ENCODE results near the gene ACP7.
"Not testable (repeated sequence)": the region's sequence is repeated elsewhere in the genome, so short reads cannot be mapped to it uniquely, and the experiment has no call there.

The ACP7 gene

DNA sequence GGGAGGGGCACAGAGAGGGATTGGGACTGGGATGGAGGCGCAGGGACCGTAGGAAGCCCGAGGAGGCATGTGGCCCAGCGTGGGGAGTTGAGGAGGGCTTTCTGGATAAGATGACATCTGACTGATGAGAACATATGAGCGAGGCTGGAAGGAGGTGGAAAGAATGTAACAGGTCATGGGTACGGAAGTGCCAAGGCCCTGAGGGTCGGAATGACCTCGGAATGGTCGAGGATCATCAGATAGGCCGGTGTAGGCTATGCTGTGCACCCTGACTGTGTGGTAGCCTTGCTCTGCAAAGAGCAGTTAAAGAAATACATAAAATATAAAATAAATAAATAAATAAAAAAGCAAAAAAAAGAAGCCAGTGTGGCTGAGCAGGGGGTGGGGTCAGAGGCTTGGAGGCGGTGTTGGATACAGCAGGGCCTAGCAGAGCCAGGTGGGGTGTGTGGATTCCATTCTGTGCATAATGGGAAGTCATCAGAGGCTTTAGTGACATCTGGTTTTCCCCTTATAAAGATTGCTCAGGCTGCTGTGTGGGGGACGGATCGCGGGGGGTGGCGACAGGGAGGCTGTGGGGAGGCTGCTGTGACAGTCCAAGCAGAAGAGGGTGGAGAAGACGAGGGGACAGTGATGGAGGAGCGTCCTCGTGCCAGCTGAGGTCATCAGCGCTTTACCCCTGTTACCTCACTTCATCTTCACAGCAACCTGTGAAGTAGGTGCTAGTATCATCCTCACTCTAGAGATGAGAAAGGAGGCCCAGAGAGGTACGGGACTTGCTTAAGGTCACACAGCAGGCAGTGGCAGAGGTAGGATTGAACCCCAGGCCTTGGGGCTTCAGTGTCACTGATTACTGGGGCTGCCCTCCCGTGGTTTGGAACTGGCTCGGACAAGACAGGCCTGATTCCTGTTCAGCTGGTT is 46.4 kb downstream of the ACP7 start:
- no peak for DNase-seq (ENCODE audit: low read depth in 2 of 2)

DNA sequence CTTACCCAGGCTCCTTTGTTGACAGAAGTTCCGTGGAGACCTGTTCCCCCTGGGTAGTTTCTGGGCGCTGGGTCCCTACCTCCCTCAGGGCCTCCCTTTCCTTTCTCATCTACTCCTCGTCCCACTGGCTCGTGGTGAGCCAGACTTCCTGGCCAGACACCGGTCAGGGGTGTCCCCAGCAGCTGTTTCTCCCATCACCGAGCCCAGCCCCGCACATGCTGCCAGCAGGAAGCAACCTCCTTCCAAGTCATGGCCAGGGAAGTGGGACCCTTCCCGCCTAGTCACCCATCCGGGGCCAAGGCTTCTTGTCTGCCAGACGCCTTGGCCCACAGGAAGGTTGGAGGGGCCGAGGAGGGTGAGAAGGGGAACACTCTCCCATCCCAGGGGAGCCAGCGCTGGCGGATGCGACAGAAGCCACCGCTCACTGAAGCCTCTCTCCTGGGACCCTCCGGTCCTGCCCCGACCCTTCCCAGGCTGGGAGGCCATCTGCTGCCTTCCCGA is 47.1 kb downstream of the ACP7 start:
- no peak for DNase-seq (ENCODE audit: low read depth in 2 of 2)

DNA sequence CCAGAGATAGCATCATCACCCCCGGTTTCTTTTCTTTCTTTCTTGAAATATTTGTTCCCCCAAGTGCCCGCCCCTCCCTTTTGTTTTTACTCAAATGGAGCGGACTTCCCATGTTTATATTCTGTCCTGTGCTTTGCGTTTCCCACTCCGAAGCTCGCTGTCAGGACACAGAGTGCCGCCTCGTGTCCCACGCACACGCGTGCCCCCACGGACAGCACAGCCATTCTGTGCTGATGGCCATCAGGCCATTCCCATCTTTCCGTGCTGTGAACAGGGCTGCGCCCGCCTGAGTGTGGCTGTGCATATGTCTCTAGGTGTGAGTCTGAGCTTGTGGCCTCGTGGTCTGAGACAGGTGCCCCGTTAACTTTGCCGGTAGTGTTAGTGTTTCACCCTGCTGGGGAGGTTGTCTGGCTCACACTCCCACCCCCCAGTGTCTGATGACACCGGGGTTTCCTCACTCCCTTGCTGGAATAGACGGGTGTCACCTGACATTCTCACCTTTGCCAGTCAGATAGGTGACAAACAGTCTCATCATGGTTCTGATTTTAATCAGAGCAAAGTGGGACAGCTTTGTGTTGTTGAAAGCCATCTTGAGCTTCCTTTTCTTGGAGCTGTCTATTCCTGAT is 48.3 kb downstream of the ACP7 start:
- DNase-seq (ENCODE audit: low read depth in 2 of 2): no peak

DNA sequence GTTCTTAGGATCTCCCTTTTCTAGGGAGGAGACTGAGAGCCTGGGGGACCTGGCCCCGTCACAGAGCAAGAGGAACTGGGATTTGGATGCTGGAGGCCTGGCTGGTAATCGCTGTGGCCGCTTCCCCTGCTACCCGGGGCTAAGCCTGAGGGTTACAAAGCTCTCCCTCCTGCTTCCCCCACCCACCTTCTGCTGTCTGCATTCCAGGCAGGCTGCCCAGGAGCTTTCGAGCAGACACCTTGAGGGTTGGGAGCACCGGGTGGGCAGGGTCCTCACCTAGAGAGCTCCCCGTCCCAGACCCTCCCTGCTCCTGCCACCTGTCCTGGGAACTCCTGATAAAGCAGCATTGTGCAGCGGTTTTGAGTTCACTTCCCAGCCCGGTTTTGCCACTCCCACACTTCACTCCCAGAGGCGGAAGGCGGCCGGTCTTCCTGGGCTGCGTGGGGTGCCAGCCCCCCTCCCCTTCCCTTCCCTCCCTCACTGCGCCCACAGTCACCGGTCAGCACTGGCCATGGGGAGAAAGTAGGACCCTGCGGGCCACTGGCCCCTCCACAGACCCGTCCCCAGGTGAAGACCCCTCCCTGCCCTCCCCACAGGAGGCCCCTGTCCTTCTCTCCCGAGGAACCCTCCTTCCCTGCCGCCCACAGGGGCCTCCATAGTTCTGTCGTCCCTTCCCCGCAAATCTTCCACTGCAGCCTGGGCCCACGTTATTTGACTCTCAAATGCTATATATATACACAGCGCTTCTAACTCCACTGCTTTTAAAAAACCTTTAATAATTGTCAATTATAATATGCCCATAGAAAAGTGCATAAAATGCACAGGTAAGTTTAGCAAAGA is 49.5 kb downstream of the ACP7 start:
- DNase-seq (ENCODE audit: low read depth in 2 of 2): no peak

DNA sequence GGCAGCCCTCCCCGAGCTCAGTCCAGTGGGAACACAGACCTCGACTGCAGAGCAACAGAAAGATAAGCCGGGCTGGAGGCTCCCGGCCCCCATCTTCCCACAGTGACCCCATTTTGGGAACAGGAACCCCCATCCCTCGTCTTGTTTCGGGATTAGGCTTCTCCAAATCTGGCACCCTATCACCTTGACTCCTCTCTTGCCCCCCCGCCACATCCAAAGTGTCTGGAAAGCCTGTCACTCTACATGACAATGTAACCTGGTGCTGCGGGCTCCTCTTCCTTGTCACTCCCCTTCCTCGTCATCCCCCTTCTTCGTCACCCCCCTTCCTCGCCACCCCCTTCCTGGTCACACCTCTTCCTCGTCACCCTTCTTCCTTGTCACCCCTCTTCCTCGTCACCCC is 51.5 kb downstream of the ACP7 start:
- DNase-seq (ENCODE audit: low read depth in 2 of 2): no peak

DNA sequence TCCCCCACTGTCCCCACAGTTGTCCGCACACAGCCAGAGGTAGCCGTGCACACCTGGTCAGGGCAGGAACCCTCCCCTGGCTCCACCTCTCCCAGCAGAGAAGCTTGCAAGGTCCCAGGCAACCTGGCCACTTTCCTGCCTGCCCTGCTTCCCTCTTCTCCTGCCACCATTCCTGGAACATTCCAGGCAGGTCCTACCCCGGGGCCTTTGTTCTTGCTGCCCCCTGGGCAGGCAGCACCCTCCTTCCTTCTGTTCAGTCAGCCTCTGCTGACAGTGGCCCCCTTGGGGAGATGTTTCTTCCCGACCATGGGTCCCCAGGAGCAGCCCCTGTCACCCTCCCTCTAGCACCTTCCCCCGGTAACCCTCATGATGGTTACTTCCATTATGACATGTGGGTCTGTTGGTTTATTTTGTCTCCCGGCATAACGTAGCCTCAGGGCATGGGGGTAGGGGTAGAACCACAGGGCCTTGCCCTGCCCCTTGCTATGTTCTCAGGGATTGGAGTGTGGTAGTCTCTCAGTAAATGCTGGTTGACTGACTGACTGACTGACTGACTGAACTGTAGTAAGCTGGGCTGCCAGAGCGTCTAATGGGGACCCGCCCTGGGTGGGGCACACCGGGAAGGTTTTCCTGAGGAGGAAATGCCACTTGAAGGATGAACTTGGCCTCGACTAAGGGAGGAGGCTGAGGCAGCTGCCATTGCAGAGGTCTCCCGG is 52.2 kb downstream of the ACP7 start:
- DNase-seq (ENCODE audit: low read depth in 2 of 2): no peak

DNA sequence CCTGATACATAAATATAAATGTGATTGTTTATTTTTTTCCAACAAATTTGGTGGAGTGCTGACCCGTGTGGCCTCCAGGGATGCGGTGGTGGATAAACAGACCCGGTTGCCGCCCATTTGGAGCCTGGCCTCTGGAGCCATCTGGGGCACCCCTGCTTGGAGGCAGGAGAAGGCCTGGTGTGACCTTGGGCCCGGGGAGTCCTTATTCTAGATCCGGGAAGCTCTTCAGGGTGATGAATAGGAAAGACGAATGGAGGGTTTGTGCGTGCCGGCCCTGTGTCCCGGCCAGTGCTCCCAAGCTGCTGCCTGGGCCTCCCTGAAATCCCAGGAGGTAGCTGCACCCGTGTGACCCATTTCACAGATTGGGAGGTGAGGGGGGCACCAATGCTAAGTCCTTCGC is 53.0 kb downstream of the ACP7 start:
- DNase-seq (ENCODE audit: low read depth in 2 of 2): no peak

DNA sequence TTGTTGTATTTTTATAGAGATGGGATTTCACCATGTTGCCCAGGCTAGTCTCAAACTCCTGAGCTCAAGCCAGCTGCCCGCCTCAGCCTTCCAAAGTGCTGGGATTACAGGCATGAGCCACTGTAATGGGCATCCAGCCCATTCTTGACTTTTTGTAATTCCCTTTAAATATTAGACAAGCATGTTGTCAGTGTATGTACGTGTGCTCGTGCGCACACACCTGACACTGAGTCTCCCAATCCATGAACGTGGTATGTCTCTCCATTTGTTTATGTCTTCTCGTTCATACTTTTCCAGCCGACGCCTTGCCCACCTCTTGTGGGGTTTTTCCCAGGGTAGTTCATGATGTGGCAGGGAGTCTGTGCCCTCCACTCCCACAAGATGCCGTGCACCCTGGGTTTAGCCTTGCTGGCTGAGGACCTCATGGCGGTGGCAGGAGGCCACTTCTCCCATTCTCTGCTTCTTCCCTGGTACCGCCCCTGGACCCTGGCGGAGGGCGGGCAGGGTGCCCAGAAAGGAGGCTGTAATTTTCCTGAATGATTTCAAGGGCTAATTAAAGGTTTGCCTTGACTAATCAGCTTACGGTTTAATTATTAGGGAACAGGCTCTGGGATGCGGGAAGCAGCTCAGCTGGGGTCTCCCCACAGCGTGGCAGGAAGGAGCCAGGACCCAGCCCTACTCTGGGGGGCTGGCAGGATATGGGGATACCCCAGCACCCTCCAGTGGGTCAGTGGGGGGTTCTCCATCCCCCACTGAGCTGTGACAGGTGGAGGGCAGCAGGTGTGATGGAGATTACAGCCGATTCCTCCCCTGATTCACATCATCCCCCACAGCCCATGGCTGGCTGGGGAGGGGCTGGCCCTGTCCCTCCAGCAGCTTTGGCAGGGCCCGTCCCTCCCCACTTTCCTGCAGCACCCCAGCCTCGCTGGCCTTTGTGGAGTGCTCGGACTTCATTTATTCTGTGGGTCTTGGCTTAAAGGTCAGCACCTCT is 54.3 kb downstream of the ACP7 start:
- no peak for DNase-seq (ENCODE audit: low read depth in 2 of 2)

DNA sequence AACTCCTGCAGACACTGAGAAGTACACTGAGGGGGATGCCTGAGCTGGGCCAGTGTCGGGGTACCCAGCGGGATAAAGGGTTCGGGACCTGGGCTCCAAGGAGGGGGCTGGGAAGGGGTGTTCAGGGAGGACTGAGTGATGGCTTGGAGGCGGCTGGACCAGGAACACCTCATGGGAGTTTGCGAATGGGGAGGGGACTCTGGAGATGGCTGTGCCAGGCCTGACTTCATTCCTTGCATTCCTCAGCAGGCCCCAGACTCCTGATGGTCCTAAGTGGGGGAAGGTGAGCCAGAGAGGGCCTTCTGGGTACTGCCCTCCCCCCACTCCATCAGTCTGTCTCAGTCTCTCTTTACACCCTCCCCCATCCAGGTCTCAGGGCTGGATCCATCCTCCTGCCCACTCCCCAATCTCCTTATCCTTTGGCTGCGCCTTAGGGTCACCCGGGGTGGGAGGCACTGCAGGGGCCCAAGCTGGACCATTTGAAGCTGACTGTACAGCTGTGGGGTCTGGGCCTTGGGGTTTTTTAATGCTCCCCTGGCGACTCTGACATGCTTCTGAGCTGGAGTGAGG is 55.2 kb downstream of the ACP7 start:
- DNase-seq (ENCODE audit: low read depth in 2 of 2): no peak

DNA sequence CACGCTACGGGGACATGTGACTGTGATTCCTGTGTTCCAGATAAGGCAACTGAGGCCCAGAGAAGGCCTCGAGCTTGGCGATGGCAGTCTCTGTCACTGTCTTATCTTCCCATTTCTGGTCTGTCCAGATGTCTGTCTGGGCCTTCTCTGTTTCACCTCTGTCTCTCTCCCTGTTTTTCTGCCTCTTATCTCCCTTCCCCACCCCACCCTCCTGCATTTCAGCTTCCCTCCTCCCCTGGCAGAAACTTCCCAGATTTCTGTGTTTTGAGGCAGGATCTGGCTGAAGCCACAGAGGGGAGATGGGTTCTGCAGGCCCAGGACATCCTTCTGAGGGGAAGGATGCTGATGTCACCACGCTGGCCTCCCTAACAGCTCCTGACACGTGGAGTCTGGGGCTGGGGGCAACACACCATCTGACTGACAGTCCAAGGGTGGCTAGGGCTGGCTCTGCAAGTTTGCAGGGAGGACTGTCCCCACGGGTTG is 55.8 kb downstream of the ACP7 start:
- DNase-seq (ENCODE audit: low read depth in 2 of 2): no peak

DNA sequence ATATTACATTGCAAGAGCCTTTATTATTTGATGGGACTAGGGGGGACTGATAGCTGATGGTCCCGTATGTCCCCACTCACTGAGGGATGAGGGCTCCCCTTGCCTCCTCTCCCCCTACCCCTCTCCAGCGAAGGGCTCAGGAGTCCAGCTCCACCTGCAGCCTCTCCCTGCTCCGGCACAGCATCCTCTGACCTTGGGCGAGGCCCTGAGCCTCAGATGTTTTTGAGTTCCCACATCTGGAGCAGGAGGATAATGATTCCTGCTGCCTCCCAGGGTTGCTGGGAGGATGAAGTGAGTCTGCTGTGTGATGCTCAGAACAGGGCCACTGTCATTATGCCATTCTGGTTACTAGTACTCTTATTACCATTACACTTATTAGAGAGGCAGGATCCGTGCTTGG is 56.4 kb downstream of the ACP7 start:
- DNase-seq (ENCODE audit: low read depth in 2 of 2): no peak

DNA sequence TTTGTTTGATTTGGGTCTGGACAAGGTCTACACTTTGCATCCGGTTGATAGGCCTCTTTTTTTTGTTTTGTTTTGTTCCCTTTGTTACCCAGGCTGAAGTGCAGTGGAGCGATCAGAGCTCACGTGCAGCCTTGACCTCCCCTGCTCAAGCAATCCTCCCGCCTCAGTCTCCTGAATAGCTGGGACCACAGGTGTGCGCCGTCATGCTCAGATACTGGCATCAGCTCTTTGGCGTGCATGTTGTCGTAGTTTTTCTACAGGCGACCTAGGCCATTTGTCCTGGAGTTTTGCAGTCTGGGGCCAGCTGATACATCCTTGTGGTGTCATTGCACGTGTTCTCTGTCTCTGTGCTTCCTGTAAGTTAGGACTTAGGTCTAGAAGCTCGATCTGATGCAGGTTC is 57.8 kb downstream of the ACP7 start:
- DNase-seq (ENCODE audit: low read depth in 2 of 2): no peak

DNA sequence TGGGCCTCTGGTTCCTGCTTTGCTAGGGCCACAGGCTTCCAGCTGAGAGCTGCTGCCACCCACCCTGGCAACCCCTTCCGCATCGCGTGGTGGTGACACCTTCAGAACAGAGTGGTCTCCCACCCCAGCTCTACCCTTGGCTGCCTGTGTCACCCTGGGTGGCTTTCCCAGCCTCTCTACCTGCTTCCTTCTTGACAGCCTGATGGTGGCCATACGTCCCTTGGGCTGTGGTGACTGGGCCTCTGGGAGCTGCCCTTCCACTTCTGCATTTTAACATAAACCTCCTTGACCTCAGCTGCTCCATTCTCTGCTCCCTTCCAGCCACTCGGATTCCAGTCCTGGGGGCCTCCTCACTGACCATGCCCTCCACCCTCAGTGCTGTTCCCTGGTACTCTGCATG is 58.5 kb downstream of the ACP7 start:
- no peak for DNase-seq (ENCODE audit: low read depth in 2 of 2)

DNA sequence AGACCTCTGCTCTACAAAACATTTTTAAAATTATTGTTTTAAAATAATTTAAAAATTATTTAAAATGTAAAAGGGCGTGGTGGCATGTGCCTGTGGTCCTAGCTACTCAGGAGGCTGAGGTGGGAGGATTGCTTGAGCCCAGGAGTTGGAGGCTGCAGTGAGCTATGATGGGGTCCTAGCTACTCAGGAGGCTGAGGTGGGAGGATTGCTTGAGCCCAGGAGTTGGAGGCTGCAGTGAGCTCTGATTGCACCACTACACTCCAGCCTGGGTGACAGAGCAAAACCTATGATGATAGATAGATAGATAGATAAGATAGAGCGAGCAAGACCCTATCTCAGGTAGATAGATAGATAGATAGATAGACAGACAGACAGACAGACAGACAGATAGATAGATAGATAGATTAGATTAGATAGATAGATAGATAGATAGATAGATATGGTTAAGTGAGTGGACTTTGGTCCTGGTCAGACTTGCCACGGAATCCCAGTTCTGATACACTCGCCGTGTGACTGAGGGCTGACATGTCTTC is 59.7 kb downstream of the ACP7 start:
- DNase-seq (ENCODE audit: low read depth in 2 of 2): not testable (repeated sequence)

DNA sequence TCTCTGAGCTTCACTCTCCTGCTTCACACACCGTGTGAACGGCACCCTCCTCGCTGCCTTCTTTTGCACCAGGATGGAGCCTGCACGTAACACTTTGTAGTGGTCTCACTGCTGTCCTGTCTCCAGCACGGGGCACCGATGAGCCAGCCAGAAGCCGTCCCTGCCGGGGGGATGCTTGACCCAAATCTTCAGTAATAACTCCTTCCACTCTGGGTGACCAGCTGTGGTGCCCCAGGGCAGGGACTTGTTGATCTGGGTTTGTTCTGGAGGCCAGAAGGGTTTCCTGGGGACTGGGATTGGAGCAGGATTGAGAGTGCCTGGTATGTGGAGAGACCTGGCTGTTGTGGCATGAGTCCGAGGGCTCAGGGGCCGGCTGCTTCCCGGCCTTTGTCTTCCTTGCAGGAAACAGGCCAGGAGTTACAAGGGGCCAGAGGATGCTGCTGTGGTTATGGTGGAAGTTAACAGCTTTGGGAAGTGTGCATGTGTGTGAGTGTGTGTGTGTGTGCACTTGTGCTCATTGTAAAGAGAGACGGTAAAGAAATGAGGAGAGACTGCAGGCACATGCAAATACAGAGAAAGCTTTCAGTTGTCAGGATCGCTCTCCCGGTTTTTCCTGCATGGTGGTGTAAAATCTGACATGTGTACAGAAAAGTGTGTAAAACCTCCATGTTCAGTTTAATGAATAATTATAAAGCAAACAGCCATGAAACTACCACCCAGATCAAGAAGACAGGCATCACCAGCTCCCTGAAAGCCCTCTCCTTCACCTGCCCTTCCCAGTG is 60.3 kb downstream of the ACP7 start:
- no peak for DNase-seq (ENCODE audit: low read depth in 2 of 2)

DNA sequence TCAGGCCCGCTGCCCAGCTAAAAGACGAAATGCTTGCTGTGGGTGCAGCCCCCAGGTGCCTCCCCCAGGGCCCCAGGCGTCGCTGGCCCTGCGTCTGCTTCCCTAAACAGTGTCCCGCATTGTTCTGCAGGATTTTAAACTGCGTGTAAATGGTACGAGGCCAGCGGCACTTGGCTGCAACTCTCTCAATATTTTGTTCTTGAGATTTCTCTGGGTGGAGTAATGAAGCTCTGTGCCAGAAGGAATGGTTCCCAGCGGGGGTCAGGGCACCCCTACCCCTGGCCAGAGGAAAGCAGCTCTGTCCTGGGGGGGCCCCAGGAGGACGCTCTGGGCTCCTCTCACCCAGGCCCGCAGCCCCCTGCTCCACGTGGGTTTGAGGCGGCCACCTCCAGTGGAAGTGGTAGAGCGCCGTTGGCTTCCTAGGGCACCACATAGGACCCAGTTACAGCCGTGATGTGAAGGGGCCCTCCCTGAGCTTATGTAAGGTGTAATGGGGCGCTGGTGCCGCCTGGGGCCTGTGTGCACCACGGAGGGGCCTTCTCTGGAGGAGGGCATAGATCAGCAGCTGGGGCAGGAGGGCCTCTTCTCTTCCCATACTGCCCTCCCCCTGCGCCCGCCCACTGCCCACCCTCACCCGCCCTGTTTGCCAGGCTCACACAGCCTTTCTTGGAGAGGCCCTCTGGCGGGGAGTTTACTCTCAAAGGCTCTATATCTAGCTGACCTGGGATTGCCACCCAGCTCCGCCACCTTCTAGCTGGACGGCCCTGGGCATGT is 61.2 kb downstream of the ACP7 start:
- DNase-seq (ENCODE audit: low read depth in 2 of 2): no peak

DNA sequence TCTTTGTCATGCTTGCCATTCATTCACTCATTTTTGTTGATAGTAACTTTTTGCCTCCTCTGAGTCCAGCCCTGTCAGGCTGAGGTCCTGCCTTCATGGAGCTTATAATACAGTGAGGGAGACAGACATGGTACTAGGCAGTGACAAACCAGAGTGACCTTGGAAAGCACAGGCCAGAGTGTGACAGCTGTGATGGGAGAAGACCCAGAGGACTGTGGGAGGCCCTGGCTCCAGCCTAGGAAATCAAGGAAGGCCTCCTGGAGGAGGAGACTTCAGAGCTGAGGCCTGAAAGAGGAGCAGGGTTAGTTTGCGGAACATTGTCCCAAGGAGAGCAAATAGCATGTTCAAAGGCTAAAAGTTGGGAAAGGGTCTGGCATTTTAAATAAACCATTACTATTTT is 61.9 kb downstream of the ACP7 start:
- DNase-seq (ENCODE audit: low read depth in 2 of 2): no peak

Measured in stimulated activated CD8-positive, alpha-beta memory T cell treated with anti-CD3 and anti-CD28 coated beads, Interleukin-7, amount 100 ng/mL, for 1 hour (primary cell).